A375 (cell line): Measurements from ENCODE around the gene PRR5. TPM values are rescaled to one million over a fixed set of nuclear protein-coding genes. Genes with fewer than 3 reads are reported as not detected.

Source experiments
- total RNA-seq: library from RNA; depleted of rRNA; stranded (reverse); fragments of >200 nt; shearing (Covaris generic); gene quantifications from 2 replicates; pipeline ENCODE4 v1.2.3, GENCODE V29; 2014; rRNA removed

PRR5 gene
- 3.8 and 3.9 TPM in 2 replicates for total RNA-seq

GRCh38 chr22:44701824-44702478 is at the start of gene PRR5:
PRR5 (plus strand) TSS chr22:44702204; CDS start chr22:44702475, 271 bp downstream.

GRCh38 chr22:44752285-44753188 is 50.5 kb downstream of the PRR5 start, which contains the start of gene ARHGAP8:
ARHGAP8 (plus strand) TSS chr22:44752575; CDS start chr22:44786528, 33,953 bp downstream.

Other genes starting within 250 kb of the PRR5 start
- 12.8 and 13.2 TPM in 2 replicates for gene RTL6, start 204.0 kb upstream of the PRR5 start, total RNA-seq
- not detected in 2 replicates for gene ARHGAP8, start 50.4 kb downstream of the PRR5 start, total RNA-seq